ENCODE data around the gene PRX. TPM values are rescaled to one million over a fixed set of nuclear protein-coding genes. Genes with fewer than 3 reads are reported as not detected.
A peak's percentile ranks its signal among the peaks of the same experiment; 100 is the strongest.

PRX gene
- total RNA-seq, 1 experiment from 2014 or later = 2.2 TPM

DNA sequence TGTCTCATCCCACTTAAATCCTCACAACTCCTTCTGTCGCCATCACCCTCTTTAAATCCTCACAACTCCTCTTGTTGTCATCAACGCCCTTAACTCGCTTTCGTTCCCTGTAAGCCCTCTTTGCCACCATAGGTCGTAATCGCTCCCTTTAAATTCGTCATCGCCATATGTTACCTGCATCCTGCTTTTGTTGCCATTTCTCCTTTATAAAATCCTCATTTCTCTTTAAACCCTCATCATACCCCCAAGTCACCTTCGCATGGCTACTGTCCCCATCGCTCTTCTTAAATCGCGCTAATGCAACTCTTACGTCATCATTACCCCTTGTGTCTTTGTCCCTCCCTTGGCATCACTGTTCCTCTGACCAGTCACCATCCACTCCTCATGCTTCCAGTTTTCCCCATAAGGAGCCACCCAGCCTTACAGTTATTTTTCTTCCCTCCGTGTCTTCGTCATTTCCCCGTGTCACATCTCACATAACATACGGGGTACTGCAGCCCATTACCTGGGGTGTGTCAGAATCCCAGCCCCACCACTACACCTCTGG lies 64.1 kb downstream of the PRX start:
- ATAC-seq (no peak), DNase-seq (peak; percentile 26)
- H3K9ac ChIP-seq (ENCODE audit: low read length) = peak overlapping the region; percentile 77
- ChIA-PET CTCF (interaction anchor here (1.0 kb wide), 1 partner anchor 72 kb away, joined by 8 read pairs; no protein-coding TSS in a partner anchor), POLR2A (ENCODE audit: unreplicated experiment) (no interaction called here)
- no peaks in the 10 kb centered on the region for H3F3A ChIP-seq (ENCODE audit: low read length, unreplicated experiment)
- peak overlapping the region; percentile 96 for H3K4me2 ChIP-seq (ENCODE audit: low read length)
- no peaks in the 10 kb centered on the region; the same call in 1 of the 2 replicates for H3K4me1 ChIP-seq (ENCODE audit: insufficient read depth, low read length)
- intact Hi-C loops (cut with micrococcal nuclease) = loop anchor here (5.0 kb wide), 1 partner anchor 73 kb away; no protein-coding TSS in a partner anchor
- BruUV-seq (replicated peaks) = TSS peak; percentile 73
- H3K36me3 ChIP-seq (ENCODE audit: low read depth, low read length) = no peaks in the 10 kb centered on the region
- no peaks in the 10 kb centered on the region for H3K9me3 ChIP-seq (ENCODE audit: low read length)
- H4K20me1 ChIP-seq (ENCODE audit: low read length) = no peaks in the 10 kb centered on the region
- no peaks in the 10 kb centered on the region for H3K27me3 ChIP-seq (ENCODE audit: low read length)
- H3K79me2 ChIP-seq (ENCODE audit: low read length) = peaks cover 24% of the 10 kb centered on the region
- H3K4me3 ChIP-seq (ENCODE audit: low read length) = peak overlapping the region; percentile 93
- H3K9me2 ChIP-seq (replicated peaks; ENCODE audit: low read length) = no peaks in the 10 kb centered on the region
- peak overlapping the region; percentile 95 for H2AFZ ChIP-seq (ENCODE audit: low read length)
- no peak overlapping the region for H3K27ac ChIP-seq (ENCODE audit: low read length)
- TF ChIP-seq, protein P1, sequence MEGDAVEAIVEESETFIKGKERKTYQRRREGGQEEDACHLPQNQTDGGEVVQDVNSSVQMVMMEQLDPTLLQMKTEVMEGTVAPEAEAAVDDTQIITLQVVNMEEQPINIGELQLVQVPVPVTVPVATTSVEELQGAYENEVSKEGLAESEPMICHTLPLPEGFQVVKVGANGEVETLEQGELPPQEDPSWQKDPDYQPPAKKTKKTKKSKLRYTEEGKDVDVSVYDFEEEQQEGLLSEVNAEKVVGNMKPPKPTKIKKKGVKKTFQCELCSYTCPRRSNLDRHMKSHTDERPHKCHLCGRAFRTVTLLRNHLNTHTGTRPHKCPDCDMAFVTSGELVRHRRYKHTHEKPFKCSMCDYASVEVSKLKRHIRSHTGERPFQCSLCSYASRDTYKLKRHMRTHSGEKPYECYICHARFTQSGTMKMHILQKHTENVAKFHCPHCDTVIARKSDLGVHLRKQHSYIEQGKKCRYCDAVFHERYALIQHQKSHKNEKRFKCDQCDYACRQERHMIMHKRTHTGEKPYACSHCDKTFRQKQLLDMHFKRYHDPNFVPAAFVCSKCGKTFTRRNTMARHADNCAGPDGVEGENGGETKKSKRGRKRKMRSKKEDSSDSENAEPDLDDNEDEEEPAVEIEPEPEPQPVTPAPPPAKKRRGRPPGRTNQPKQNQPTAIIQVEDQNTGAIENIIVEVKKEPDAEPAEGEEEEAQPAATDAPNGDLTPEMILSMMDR (conservative IDR thresholded peaks at IDR 0.05; ENCODE audit: low read depth, low read length) = no peak
- TF ChIP-seq EZH2 (IDR thresholded peaks at IDR 0.05; ENCODE audit: low read length, unreplicated experiment) (no peak), EZH2phosphoT487 (IDR thresholded peaks at IDR 0.05; ENCODE audit: borderline replicate concordance, low read length) (no peak)

DNA sequence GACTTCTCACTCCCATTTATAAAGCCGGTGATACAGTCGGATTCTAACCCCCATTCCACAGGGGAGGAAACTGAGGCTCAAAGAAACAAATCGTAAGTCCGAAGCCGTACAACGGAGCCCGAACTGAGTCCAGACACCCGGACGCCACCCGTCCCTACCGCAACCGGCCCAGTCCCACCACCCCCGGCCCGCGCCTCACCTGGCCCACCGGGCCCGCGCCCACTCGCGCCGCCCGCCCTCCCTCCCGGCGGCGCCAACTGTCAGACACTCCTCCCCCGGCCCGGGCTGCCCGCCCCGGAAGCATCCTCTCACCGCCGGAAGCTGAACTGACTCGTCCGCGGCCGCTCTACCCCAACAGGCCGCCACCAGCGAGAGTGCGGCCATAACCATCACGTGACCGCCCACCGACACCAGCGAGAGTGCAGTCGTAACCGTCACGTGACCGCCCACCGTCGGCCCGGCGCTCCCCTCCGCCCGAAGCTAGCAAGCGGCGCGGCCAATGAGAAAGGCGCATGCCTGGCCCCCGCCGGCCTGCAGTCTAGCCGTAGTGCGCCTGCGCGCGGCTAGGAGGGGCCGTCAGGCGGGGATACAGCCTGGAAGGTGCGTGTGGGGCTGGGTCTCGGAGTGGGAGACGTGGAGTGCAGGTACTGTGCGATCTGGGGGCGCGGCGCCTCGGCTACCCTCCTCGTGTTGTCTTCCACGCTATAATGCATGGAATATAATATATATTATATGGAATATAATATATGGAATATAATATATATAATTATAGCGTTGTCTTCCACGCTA lies 64.9 kb downstream of the PRX start, which contains the start of the genes C19orf47 and PLD3:
C19orf47 (minus strand) TSS at position 273 of the 789 bp plus-strand sequence. CDS start 6,540 bp downstream, outside the sequence.
PLD3 (plus strand) TSS at position 571 of the 789 bp plus-strand sequence. CDS start 17,789 bp downstream, outside the sequence.
- intact Hi-C loops (cut with micrococcal nuclease) = loop anchor here (5.0 kb wide), 1 partner anchor 74 kb away; no protein-coding TSS in a partner anchor
- peak within 1 kb of the TSS; percentile 95 for H2AFZ ChIP-seq (ENCODE audit: low read length)
- peak within 1 kb of the TSS; percentile 96 for H3K4me2 ChIP-seq (ENCODE audit: low read length)
- no peaks in the 10 kb centered on the region for H4K20me1 ChIP-seq (ENCODE audit: low read length)
- TF ChIP-seq, protein P1 (conservative IDR thresholded peaks at IDR 0.05; ENCODE audit: low read depth, low read length) = no peak
- TF ChIP-seq EZH2 (IDR thresholded peaks at IDR 0.05; ENCODE audit: low read length, unreplicated experiment) = no peak
- no peak for TF ChIP-seq EZH2phosphoT487 (IDR thresholded peaks at IDR 0.05; ENCODE audit: borderline replicate concordance, low read length)
- H3K4me1 ChIP-seq (ENCODE audit: insufficient read depth, low read length) = no peaks in the 10 kb centered on the region; the same call in 1 of the 2 replicates
- H3K9ac ChIP-seq (ENCODE audit: low read length) = peak within 1 kb of the TSS; percentile 85
- no TSS peak for BruUV-seq (replicated peaks)
- no peaks in the 10 kb centered on the region for H3K36me3 ChIP-seq (ENCODE audit: low read depth, low read length)
- peak within 1 kb of the TSS; percentile 93 for H3K4me3 ChIP-seq (ENCODE audit: low read length)
- ATAC-seq (peak; percentile 99), DNase-seq (peak; percentile 97)
- CTCF ChIA-PET = interaction anchor here (1.0 kb wide), 1 partner anchor 72 kb away, joined by 8 read pairs; no protein-coding TSS in a partner anchor
- H3K79me2 ChIP-seq (ENCODE audit: low read length) = peaks cover 24% of the 10 kb centered on the region
- no peaks in the 10 kb centered on the region for H3K9me3 ChIP-seq (ENCODE audit: low read length)
- no peaks in the 10 kb centered on the region for H3K9me2 ChIP-seq (replicated peaks; ENCODE audit: low read length)
- H3K27ac ChIP-seq (ENCODE audit: low read length) = no peak within 1 kb of the TSS
- no peaks in the 10 kb centered on the region for H3K27me3 ChIP-seq (ENCODE audit: low read length)
- no peaks in the 10 kb centered on the region for H3F3A ChIP-seq (ENCODE audit: low read length, unreplicated experiment)
- POLR2A ChIA-PET (ENCODE audit: unreplicated experiment) = no interaction called here
